K562 (cell line): ENCODE results near the gene TFCP2L1. TPM values are rescaled to one million over a fixed set of nuclear protein-coding genes. Genes with fewer than 3 reads are reported as not detected.

Source experiments
- ATAC-seq: fragments of 200-7000 bp; cut with Tn5 transposase; 3 replicates; pipeline ENCODE4 v1.9.1; 2020; ENCODE audit warnings: moderate library complexity
- BruUV-seq: library from RNA; stranded (reverse); fragments of 400-500 nt; replicated peaks from 2 replicates; lab custom pipeline; 2021; lab: Mats Ljungman, UMichigan
- CTCF ChIA-PET: fragments of 300-600 bp; formaldehyde crosslinking; extraction: SDS; loops from one replicate; lab custom pipeline; 2021; ENCODE audit warnings: low intra/inter-chr PET ratio; lab: Yijun Ruan, JAX
- POLR2A ChIA-PET: fragments of 300-600, 350-650 bp; sonication (Branson Sonifier 250); formaldehyde crosslinking; extraction: SDS; loops from one replicate; lab custom pipeline; 2021; ENCODE audit warnings: antibody characterized with exemption, inconsistent platforms; lab: Yijun Ruan, JAX
- DNase-seq, 4 experiments: peaks; one replicate each; pipeline versions ENCODE4 v3.0.0 to v3.0.0-alpha.2; 2011 to 2018; ENCODE audit warnings: low spot score in 3 of 4, mixed read lengths in 3 of 4; ENCODE audit errors: extremely low read depth in 1 of 4
- FAIRE-seq: peaks from 2 replicates; lab custom pipeline; 2011; peaks lifted over from hg19 to GRCh38; lab: Jason Lieb, UNC
- H2AFZ ChIP-seq: 2 replicates; pipeline ENCODE4 v1.6.0; 2011; ENCODE audit warnings: low read depth, low read length, control low read depth, inconsistent platforms
- H3K27ac ChIP-seq: fragments of 200-600 bp; 3 replicates; pipeline ENCODE4 v1.8.0; 2011; ENCODE audit warnings: low read depth, mild to moderate bottlenecking, control low read depth, inconsistent platforms, low read length, moderate library complexity, mixed read lengths; ENCODE audit errors: extremely low read depth
- H3K27me3 ChIP-seq, 2 experiments: fragments of 300-600 bp in 1 of 2; 2 replicates in 1 of 2; 3 replicates in 1 of 2; pipeline versions ENCODE4 v1.6.0 to v1.8.0; 2011; ENCODE audit warnings: inconsistent platforms in 2 of 2, low read length in 2 of 2, mild to moderate bottlenecking in 1 of 2, mixed read lengths in 1 of 2, moderate library complexity in 1 of 2; ENCODE audit not compliant: control insufficient read depth in 2 of 2, insufficient read depth in 2 of 2
- H3K36me3 ChIP-seq: fragments of 300-600 bp; 3 replicates; pipeline ENCODE4 v1.8.0; 2011; ENCODE audit warnings: mild to moderate bottlenecking, low read length, inconsistent platforms; ENCODE audit not compliant: control insufficient read depth, insufficient read depth
- H3K4me1 ChIP-seq, 2 experiments: fragments of 200-600 bp in 1 of 2; replicated peaks in 1 of 2; 2 replicates in 1 of 2; 3 replicates in 1 of 2; pipeline versions ENCODE4 v1.5.1 to v1.8.0; 2011; ENCODE audit warnings: inconsistent platforms in 2 of 2, low read length in 2 of 2, mild to moderate bottlenecking in 1 of 2, mixed read lengths in 1 of 2, moderate library complexity in 1 of 2; ENCODE audit not compliant: control insufficient read depth in 2 of 2, insufficient read depth in 2 of 2
- H3K4me2 ChIP-seq: 2 replicates; pipeline ENCODE4 v1.6.1; 2011; ENCODE audit warnings: low read length, control low read depth, inconsistent platforms, mixed read lengths; ENCODE audit not compliant: insufficient read depth
- H3K4me3 ChIP-seq: fragments of 200-600 bp; sonication (generic), shearing (Covaris generic); 2 replicates; pipeline ENCODE4 v1.5.1; 2016; ENCODE audit warnings: control low read depth, inconsistent platforms
- H3K79me2 ChIP-seq: fragments of 200-600 bp; 3 replicates; pipeline ENCODE4 v1.8.0; 2011; ENCODE audit warnings: low read length, inconsistent platforms; ENCODE audit not compliant: control insufficient read depth, insufficient read depth
- H3K9ac ChIP-seq, 2 experiments: 2 replicates each; pipeline versions ENCODE4 v1.6.0 to v1.6.1; 2011; ENCODE audit warnings: low read depth in 2 of 2, low read length in 2 of 2, control low read depth in 1 of 2, inconsistent platforms in 1 of 2, mild to moderate bottlenecking in 1 of 2, mixed read lengths in 1 of 2; ENCODE audit not compliant: insufficient read depth in 1 of 2
- H3K9me1 ChIP-seq: one replicate; pipeline ENCODE4 v1.6.0; 2011; ENCODE audit warnings: inconsistent platforms, mild to moderate bottlenecking, low read length, moderate library complexity; ENCODE audit not compliant: control insufficient read depth, insufficient read depth
- H3K9me3 ChIP-seq: replicated peaks from 2 replicates; pipeline ENCODE4 v1.5.1; 2011; ENCODE audit warnings: low read depth, low read length, inconsistent platforms; ENCODE audit not compliant: control insufficient read depth, insufficient read depth
- H4K20me1 ChIP-seq: replicated peaks from 2 replicates; pipeline ENCODE4 v1.6.1; 2011; ENCODE audit warnings: low read length, inconsistent platforms, mixed read lengths; ENCODE audit not compliant: control insufficient read depth, insufficient read depth
- ATF6 ChIP-seq: sonication (generic); formaldehyde crosslinking; IDR thresholded peaks from 2 replicates; pipeline ENCODE4 v1.4.0; 2020; ENCODE audit warnings: mild to moderate bottlenecking, missing genetic modification reagents
- CBX8 ChIP-seq: fragments of 200-600 bp; sonication (generic); IDR thresholded peaks from 2 replicates; pipeline ENCODE4 v1.6.1; 2012; ENCODE audit warnings: borderline replicate concordance, mixed run types, low read depth, mild to moderate bottlenecking, moderate library complexity, mixed read lengths, low read length, control low read depth, inconsistent platforms; ENCODE audit not compliant: poor library complexity, severe bottlenecking; ENCODE audit errors: extremely low read depth
- CCAR2 ChIP-seq: fragments of 200-400 bp; formaldehyde crosslinking; IDR thresholded peaks from 2 replicates; pipeline ENCODE4 v1.6.1; 2017; ENCODE audit warnings: mild to moderate bottlenecking, low read depth, low read length
- CGGBP1 ChIP-seq: fragments of 250-450 bp; sonication (Bioruptor Pico); IDR thresholded peaks from 2 replicates; pipeline ENCODE4 v1.9.0; 2021; ENCODE audit warnings: mild to moderate bottlenecking
- DDX20 ChIP-seq: fragments of 450-650 bp; IDR thresholded peaks from 2 replicates; pipeline ENCODE4 v1.6.1; 2016; ENCODE audit warnings: missing genetic modification characterization, low read depth, mild to moderate bottlenecking, missing compliant biosample characterization, moderate library complexity
- EHMT2 ChIP-seq: fragments of 450-650 bp; IDR thresholded peaks from 2 replicates; pipeline ENCODE4 v1.6.1; 2018; ENCODE audit warnings: antibody characterized with exemption
- FOXJ3 ChIP-seq: sonication (generic); formaldehyde crosslinking; IDR thresholded peaks from 2 replicates; pipeline ENCODE4 v1.4.0; 2020; ENCODE audit warnings: mild to moderate bottlenecking, missing genetic modification reagents
- MYC ChIP-seq, 2 experiments: fragments of 250-450 bp in 1 of 2; sonication (Bioruptor Pico) in 1 of 2; IDR thresholded peaks; 2 replicates each; pipeline versions ENCODE4 v1.5.1 to v1.6.1; 2012 to 2021; ENCODE audit warnings: low read depth in 2 of 2, borderline replicate concordance in 1 of 2, improper control_type of control experiment in 1 of 2, low read length in 1 of 2, mild to moderate bottlenecking in 1 of 2, moderate library complexity in 1 of 2
- PHF20 ChIP-seq: fragments of 450-650 bp; IDR thresholded peaks from 2 replicates; pipeline ENCODE4 v1.6.1; 2018; ENCODE audit not compliant: partially characterized antibody
- PHF21A ChIP-seq: fragments of 450-650 bp; IDR thresholded peaks from 2 replicates; pipeline ENCODE4 v1.6.1; 2017; ENCODE audit warnings: low read depth, borderline replicate concordance
- SFPQ ChIP-seq: fragments of 200-400 bp; formaldehyde crosslinking; IDR thresholded peaks from 2 replicates; pipeline ENCODE4 v1.6.1; 2017; ENCODE audit warnings: mild to moderate bottlenecking, low read depth, low read length, moderate library complexity
- TRIM24 ChIP-seq, 2 experiments: fragments of 450-650 bp; IDR thresholded peaks; 2 replicates each; pipeline ENCODE4 v1.6.1; 2016
- ZNF232 ChIP-seq: sonication (generic); formaldehyde crosslinking; IDR thresholded peaks from 2 replicates; pipeline ENCODE4 v1.8.0; 2022; ENCODE audit warnings: mild to moderate bottlenecking, missing genetic modification reagents
- WGBS: fragments of 100-300 bp; shearing (Covaris generic); methylation state at CpG from one replicate; pipeline ENCODE4 v1.1.6; 2016; ENCODE audit warnings: low coverage, mixed read lengths; ENCODE audit not compliant: insufficient coverage; ENCODE audit errors: missing lambda C conversion rate; 5-methylcytosine and 5-hydroxymethylcytosine counted together
- in situ Hi-C: fragments of 300-500 bp; cut with MboI; formaldehyde crosslinking; loops from 4 replicates; pipeline ENCODE4 v1.15.0; 2018; ENCODE audit warnings: inconsistent platforms, mixed read lengths
- intact Hi-C: fragments of 100-400 bp; cut with micrococcal nuclease; formaldehyde crosslinking; loops from 2 replicates; pipeline ENCODE4 v1.14.2; 2022
- polyA plus RNA-seq, 8 experiments: library from polyadenylated mRNA; depleted of rRNA in 4 of 8; stranded (reverse) in 5 of 8; unstranded in 3 of 8; fragments of >200 nt; fragmentation: Nextera tagmentation in 2 of 8; fragmentation: Illumina TruSeq in 1 of 8; extraction: Ambion mirVana in 2 of 8; extraction: Trizol in 1 of 8; gene quantifications; 2 replicates each; pipeline versions ENCODE4 v1.2.1 to v1.2.3, GENCODE V29; 2011 to 2014; ENCODE audit warnings: inconsistent platforms in 1 of 8, missing spikeins in 1 of 8
- total RNA-seq, 7 experiments: library from RNA; depleted of rRNA in 6 of 7; stranded (reverse); fragments of >200 nt in 6 of 7; fragmentation: Illumina TruSeq in 2 of 7; extraction: Trizol in 2 of 7; gene quantifications; 2 replicates each; pipeline versions ENCODE4 v1.2.1 to v1.2.3, GENCODE V29; 2011 to 2021; ENCODE audit warnings: low replicate concordance in 1 of 7

TFCP2L1 gene
- total and polyA plus RNA-seq, 9 of the 15 experiments (the other 6 are each of a cell fraction or from before 2014, with no cell fraction given), result 0.08 to 1.00 (median 0.42) TPM

GRCh38 chr2:121287956-121288355, 3.0 kb upstream of the TFCP2L1 start:
- H3K27me3 ChIP-seq, result peaks cover 22 to 48% of the 10 kb centered on the region in 2 experiments; a peak in 4 of 5 replicates
- POLR2A ChIA-PET, result no interaction called here
- H3K9ac ChIP-seq, result no peak overlapping the region
- no peak overlapping the region for H3K4me3 ChIP-seq
- H3K9me1 ChIP-seq, result no peaks in the 10 kb centered on the region
- no peak overlapping the region for H3K27ac ChIP-seq
- no peak for DNase-seq
- no peaks in the 10 kb centered on the region for H3K36me3 ChIP-seq
- H3K79me2 ChIP-seq, result no peaks in the 10 kb centered on the region
- no peak overlapping the region for H2AFZ ChIP-seq
- H3K4me1 ChIP-seq, result peaks cover 0 to 13% of the 10 kb centered on the region in 2 experiments; a peak in 3 of 5 replicates
- WGBS, result 28% methylated on average over 4 of the region's 4 CpGs
- intact Hi-C loops, result no loop called here
- BruUV-seq, result no TSS peak
- CTCF ChIA-PET, result no interaction called here
- no peak for FAIRE-seq
- H4K20me1 ChIP-seq, result 0 out of 2 replicates have a peak, but pooled peaks cover 3% of the 10 kb centered on the region
- in situ Hi-C loops, result no loop called here
- ATAC-seq, result no peak
- no peaks in the 10 kb centered on the region for H3K9me3 ChIP-seq
- no peak overlapping the region for H3K4me2 ChIP-seq
- no peak for TF ChIP-seq SFPQ
- no peak for TF ChIP-seq DDX20 (tag)
- TF ChIP-seq ZNF232, result no peak
- TF ChIP-seq ATF6, result no peak
- TF ChIP-seq FOXJ3 (CRISPR knock-in tag), result no peak
- no peak for TF ChIP-seq PHF20
- no peak for TF ChIP-seq CGGBP1
- no peak for TF ChIP-seq MYC (IDR thresholded peaks at IDR 0.05; ENCODE audit: low read depth, low read length)
- no peak for TF ChIP-seq MYC (CRISPR knock-in tag; IDR thresholded peaks at IDR 0.05; ENCODE audit: borderline replicate concordance, low read depth)
- no peak for TF ChIP-seq EHMT2
- no peak for TF ChIP-seq CCAR2
- no peak for TF ChIP-seq CBX8
- no peak for TF ChIP-seq TRIM24 (IDR thresholded peaks at IDR 0.05)
- no peak for TF ChIP-seq PHF21A
